ENCODE measurements around the gene PROCR. TPM values are rescaled to one million over a fixed set of nuclear protein-coding genes. Genes with fewer than 3 reads are reported as not detected.
"Not testable (repeated sequence)": the region's sequence is repeated elsewhere in the genome, so short reads cannot be mapped to it uniquely, and the experiment has no call there.

Gene PROCR
- total and polyA plus RNA-seq, 4 donors, result 45.0 to 128 (median 78.2) TPM

DNA sequence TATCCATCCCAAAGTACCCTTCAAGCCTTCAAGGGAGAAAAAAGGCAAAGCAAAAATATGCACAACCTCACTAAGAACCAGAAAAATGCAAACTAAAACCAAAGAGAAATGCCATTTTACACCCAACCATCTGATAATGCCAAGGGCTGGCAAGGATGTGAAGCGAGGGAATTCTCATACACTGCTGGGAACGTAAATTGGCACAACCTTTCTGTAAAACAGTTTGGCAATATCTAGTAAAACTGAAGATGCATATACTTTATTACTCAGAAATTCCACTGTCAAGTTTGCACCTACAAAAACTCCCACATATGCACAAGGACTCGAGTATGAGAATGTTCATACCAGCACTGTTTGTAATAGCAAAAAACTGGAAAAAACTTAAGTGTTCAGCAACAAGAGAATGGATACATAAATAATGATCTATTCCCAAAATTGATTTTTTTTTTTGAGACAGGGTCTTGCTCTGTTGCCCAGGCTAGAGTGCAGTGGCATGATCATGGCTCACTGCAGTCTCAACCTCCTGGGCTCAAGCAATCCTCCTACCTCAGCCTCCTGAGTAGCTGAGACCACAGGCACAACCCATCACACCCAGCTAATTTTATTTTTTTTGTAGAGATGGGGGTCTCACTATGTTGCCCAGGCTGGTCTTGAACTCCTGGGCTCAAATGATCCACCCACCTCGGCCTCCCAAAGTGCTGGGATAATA, 3.0 kb upstream of the PROCR start:
- H3K27ac ChIP-seq (ENCODE audit: low read depth in 1 of 2, low read length in 2 of 2); ATAC-seq (ENCODE audit: low FRiP score); H3K9me3 ChIP-seq (ENCODE audit: control insufficient read depth, low read length); intact Hi-C loops (cut with DNase I); H3K4me3 ChIP-seq (ENCODE audit: low read length in 2 of 2); H3K36me3 ChIP-seq (ENCODE audit: control insufficient read depth in 1 of 2, insufficient read depth in 2 of 2, low read length in 1 of 2); H3K4me1 ChIP-seq (ENCODE audit: control insufficient read depth in 1 of 2, insufficient read depth in 2 of 2, low read length in 2 of 2); DNase-seq; H3K27me3 ChIP-seq (ENCODE audit: control insufficient read depth in 1 of 2, insufficient read depth in 2 of 2, low read length in 1 of 2): not testable (repeated sequence)
- WGBS, 2 donors, result 58 to 76% methylated on average over 4 of the region's 4 CpGs

DNA sequence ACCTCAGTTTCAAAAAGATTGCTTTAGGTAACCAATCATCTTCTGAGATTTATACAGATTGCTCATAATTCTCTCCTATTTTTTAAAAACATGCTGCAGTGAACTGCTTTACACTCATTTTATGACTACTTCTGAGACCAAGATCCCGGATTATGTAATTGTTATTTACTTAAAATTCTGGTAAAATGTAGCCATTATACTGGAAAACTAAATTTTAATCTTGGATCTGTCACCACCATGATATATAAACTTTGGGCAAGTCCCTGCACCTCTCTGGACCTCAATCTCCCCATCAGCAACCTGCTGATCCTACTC, 477 bp upstream of the PROCR start:
- H3K27ac ChIP-seq (ENCODE audit: low read depth in 1 of 2, low read length in 2 of 2), result no peak overlapping the region

DNA sequence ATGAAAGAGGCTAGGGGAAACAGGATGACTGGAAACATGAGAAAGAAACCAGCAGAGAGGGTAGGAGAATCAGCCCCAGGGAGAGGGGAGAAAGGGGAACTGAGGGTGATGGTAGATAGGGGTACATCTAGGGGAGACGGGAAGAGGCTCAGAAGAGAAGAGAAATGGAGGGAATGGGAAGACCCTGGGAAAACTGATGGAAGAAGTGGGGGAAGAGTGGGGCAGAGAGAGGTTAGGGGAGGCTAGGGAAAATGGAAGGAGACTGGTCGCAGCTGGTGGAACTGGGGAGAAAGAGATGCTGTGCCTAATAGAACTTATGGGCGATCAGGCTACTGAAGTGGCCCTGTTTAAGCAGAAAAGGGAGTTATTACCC, 548 bp downstream of the PROCR start:
- H3K36me3 ChIP-seq (ENCODE audit: control insufficient read depth in 1 of 2, insufficient read depth in 2 of 2, low read length in 1 of 2), result no peaks in the 10 kb centered on the region
- intact Hi-C loops (cut with DNase I), result no loop called here
- H3K4me3 ChIP-seq (ENCODE audit: low read length in 2 of 2), result peak overlapping the region in 1 of 2 donors; percentile 24

More for the DNA sequence above, 477 bp upstream of the PROCR start:
- ATAC-seq (ENCODE audit: low FRiP score) (no peak), DNase-seq (no peak)
- Histone ChIP-seq H3K27me3 (ENCODE audit: control insufficient read depth in 1 of 2, insufficient read depth in 2 of 2, low read length in 1 of 2) (no peaks in the 10 kb centered on the region), H3K4me1 (ENCODE audit: control insufficient read depth in 1 of 2, insufficient read depth in 2 of 2, low read length in 2 of 2) (no peaks in the 10 kb centered on the region), H3K36me3 (ENCODE audit: control insufficient read depth in 1 of 2, insufficient read depth in 2 of 2, low read length in 1 of 2) (no peaks in the 10 kb centered on the region), H3K9me3 (ENCODE audit: control insufficient read depth, low read length) (no peaks in the 10 kb centered on the region), H3K4me3 (ENCODE audit: low read length in 2 of 2) (no peak overlapping the region)
- intact Hi-C loops (cut with DNase I), result no loop called here
- WGBS, 2 donors, result 39 to 40% methylated on average over 1 of the region's 1 CpG

GRCh38 chr20:35173576-35174192, 1.8 kb downstream of the PROCR start:
- intact Hi-C loops (cut with DNase I), result no loop called here
- no peak for ATAC-seq (ENCODE audit: low FRiP score)
- Histone ChIP-seq H3K27ac (ENCODE audit: low read depth in 1 of 2, low read length in 2 of 2) (no peak overlapping the region), H3K36me3 (ENCODE audit: control insufficient read depth in 1 of 2, insufficient read depth in 2 of 2, low read length in 1 of 2) (no peaks in the 10 kb centered on the region), H3K9me3 (ENCODE audit: control insufficient read depth, low read length) (no peaks in the 10 kb centered on the region), H3K4me3 (ENCODE audit: low read length in 2 of 2) (no peak overlapping the region), H3K4me1 (ENCODE audit: control insufficient read depth in 1 of 2, insufficient read depth in 2 of 2, low read length in 2 of 2) (no peaks in the 10 kb centered on the region), H3K27me3 (ENCODE audit: control insufficient read depth in 1 of 2, insufficient read depth in 2 of 2, low read length in 1 of 2) (no peaks in the 10 kb centered on the region)
- WGBS, 2 donors, result 95% methylated on average over 12 of the region's 12 CpGs
- DNase-seq, result no peak

More for the DNA sequence above, 548 bp downstream of the PROCR start:
- 90 to 91% methylated on average over 3 of the region's 3 CpGs for WGBS, 2 donors
- Histone ChIP-seq H3K9me3 (ENCODE audit: control insufficient read depth, low read length) (no peaks in the 10 kb centered on the region), H3K27me3 (ENCODE audit: control insufficient read depth in 1 of 2, insufficient read depth in 2 of 2, low read length in 1 of 2) (no peaks in the 10 kb centered on the region), H3K27ac (ENCODE audit: low read depth in 1 of 2, low read length in 2 of 2) (no peak overlapping the region), H3K4me1 (ENCODE audit: control insufficient read depth in 1 of 2, insufficient read depth in 2 of 2, low read length in 2 of 2) (no peaks in the 10 kb centered on the region)
- ATAC-seq (ENCODE audit: low FRiP score) (no peak), DNase-seq (no peak)

GRCh38 chr20:35174458-35175216, 2.8 kb downstream of the PROCR start:
- no peaks in the 10 kb centered on the region for H3K36me3 ChIP-seq (ENCODE audit: control insufficient read depth in 1 of 2, insufficient read depth in 2 of 2, low read length in 1 of 2)
- H3K9me3 ChIP-seq (ENCODE audit: control insufficient read depth, low read length), result no peaks in the 10 kb centered on the region
- DNase-seq (peak in 1 of 2 donors; percentile 80), ATAC-seq (ENCODE audit: low FRiP score) (no peak)
- 49 to 51% methylated on average over 40 to 49 of the region's 49 CpGs for WGBS, 2 donors
- H3K27ac ChIP-seq (ENCODE audit: low read depth in 1 of 2, low read length in 2 of 2), result no peak overlapping the region
- intact Hi-C loops (cut with DNase I), result no loop called here
- no peaks in the 10 kb centered on the region for H3K27me3 ChIP-seq (ENCODE audit: control insufficient read depth in 1 of 2, insufficient read depth in 2 of 2, low read length in 1 of 2)
- H3K4me1 ChIP-seq (ENCODE audit: control insufficient read depth in 1 of 2, insufficient read depth in 2 of 2, low read length in 2 of 2), result no peaks in the 10 kb centered on the region
- H3K4me3 ChIP-seq (ENCODE audit: low read length in 2 of 2), result no peak overlapping the region

DNA sequence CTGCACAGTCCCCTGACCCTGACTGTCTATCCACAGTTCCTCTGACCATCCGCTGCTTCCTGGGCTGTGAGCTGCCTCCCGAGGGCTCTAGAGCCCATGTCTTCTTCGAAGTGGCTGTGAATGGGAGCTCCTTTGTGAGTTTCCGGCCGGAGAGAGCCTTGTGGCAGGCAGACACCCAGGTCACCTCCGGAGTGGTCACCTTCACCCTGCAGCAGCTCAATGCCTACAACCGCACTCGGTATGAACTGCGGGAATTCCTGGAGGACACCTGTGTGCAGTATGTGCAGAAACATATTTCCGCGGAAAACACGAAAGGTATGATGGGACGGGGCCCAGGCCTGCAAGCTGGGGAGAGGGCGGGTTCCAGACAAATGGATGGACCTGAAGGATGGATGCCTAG, 4.3 kb downstream of the PROCR start:
- ATAC-seq (ENCODE audit: low FRiP score), result no peak
- DNase-seq, result no peak
- 96% methylated on average over 14 of the region's 14 CpGs for WGBS, 2 donors
- H3K27ac ChIP-seq (ENCODE audit: low read depth in 1 of 2, low read length in 2 of 2), result no peak overlapping the region
- no peak overlapping the region for H3K4me3 ChIP-seq (ENCODE audit: low read length in 2 of 2)
- no peaks in the 10 kb centered on the region for H3K9me3 ChIP-seq (ENCODE audit: control insufficient read depth, low read length)
- intact Hi-C loops (cut with DNase I), result no loop called here
- no peaks in the 10 kb centered on the region for H3K27me3 ChIP-seq (ENCODE audit: control insufficient read depth in 1 of 2, insufficient read depth in 2 of 2, low read length in 1 of 2)
- no peaks in the 10 kb centered on the region for H3K4me1 ChIP-seq (ENCODE audit: control insufficient read depth in 1 of 2, insufficient read depth in 2 of 2, low read length in 2 of 2)
- peaks cover 0 to 1% of the 10 kb centered on the region in 2 donors for H3K36me3 ChIP-seq (ENCODE audit: control insufficient read depth in 1 of 2, insufficient read depth in 2 of 2, low read length in 1 of 2)

DNA sequence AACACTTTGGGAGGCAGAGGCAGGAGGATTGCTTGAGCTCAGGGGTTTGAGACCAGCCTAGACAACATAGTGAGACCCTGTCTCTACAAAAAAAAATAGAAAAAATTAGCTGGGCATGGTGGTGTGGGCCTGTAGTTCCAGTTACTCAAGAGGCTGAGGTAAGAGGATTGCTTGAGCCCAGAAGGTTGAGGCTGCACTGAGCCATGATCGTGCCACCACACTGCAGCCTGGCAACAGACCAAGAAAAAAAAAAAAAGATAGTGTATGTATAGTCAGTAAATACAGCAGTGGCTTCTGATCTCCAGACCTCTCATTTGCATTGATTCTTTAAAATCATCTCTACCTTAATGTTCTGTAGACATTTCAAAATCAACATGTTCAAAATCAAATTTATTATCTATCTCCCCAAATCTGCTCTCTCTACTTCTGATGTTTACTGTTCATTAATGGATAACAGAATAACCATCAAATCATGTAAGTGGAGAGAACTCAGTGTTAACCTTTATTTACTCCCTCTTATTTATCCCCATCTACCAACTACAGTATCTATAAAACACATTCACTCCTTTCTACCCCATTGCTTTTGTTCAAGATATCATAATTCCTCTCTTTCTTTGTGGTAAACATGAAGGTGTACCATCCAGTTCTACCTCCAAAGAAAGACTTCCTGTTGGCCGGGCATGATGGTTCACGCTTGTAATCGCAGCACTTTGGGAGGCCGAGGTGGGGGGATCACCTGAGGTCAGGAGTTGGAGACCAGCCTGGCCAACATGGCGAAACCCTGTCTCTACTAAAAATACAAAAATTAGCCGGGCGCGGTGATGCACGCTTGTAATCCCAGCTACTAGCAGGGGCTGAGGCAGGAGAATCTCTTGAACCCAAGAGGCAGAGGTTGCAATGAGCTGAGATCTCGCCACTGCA, 7.7 kb downstream of the PROCR start:
- Histone ChIP-seq H3K27ac (ENCODE audit: low read depth in 1 of 2, low read length in 2 of 2) (no peak overlapping the region), H3K36me3 (ENCODE audit: control insufficient read depth in 1 of 2, insufficient read depth in 2 of 2, low read length in 1 of 2) (peaks cover 0 to 3% of the 10 kb centered on the region in 2 donors), H3K4me3 (ENCODE audit: low read length in 2 of 2) (no peak overlapping the region), H3K27me3 (ENCODE audit: control insufficient read depth in 1 of 2, insufficient read depth in 2 of 2, low read length in 1 of 2) (no peaks in the 10 kb centered on the region), H3K9me3 (ENCODE audit: control insufficient read depth, low read length) (no peaks in the 10 kb centered on the region), H3K4me1 (ENCODE audit: control insufficient read depth in 1 of 2, insufficient read depth in 2 of 2, low read length in 2 of 2) (no peaks in the 10 kb centered on the region)
- ATAC-seq (ENCODE audit: low FRiP score) (no peak), DNase-seq (no peak)
- intact Hi-C loops (cut with DNase I), result no loop called here
- 93 to 95% methylated on average over 11 of the region's 11 CpGs for WGBS, 2 donors

GRCh38 chr20:35180266-35180665, 8.4 kb downstream of the PROCR start:
- WGBS, 2 donors, result 87 to 90% methylated on average over 5 of the region's 5 CpGs
- no peaks in the 10 kb centered on the region for H3K9me3 ChIP-seq (ENCODE audit: control insufficient read depth, low read length)
- H3K4me3 ChIP-seq (ENCODE audit: low read length in 2 of 2), result no peak overlapping the region
- no peak overlapping the region for H3K27ac ChIP-seq (ENCODE audit: low read depth in 1 of 2, low read length in 2 of 2)
- ATAC-seq (ENCODE audit: low FRiP score) (no peak), DNase-seq (no peak)
- H3K36me3 ChIP-seq (ENCODE audit: control insufficient read depth in 1 of 2, insufficient read depth in 2 of 2, low read length in 1 of 2), result peaks cover 0 to 3% of the 10 kb centered on the region in 2 donors
- no peaks in the 10 kb centered on the region for H3K4me1 ChIP-seq (ENCODE audit: control insufficient read depth in 1 of 2, insufficient read depth in 2 of 2, low read length in 2 of 2)
- intact Hi-C loops (cut with DNase I), result no loop called here
- H3K27me3 ChIP-seq (ENCODE audit: control insufficient read depth in 1 of 2, insufficient read depth in 2 of 2, low read length in 1 of 2), result no peaks in the 10 kb centered on the region
